H1 (cell line): Measurements from ENCODE around the gene CPLX1. TPM values are rescaled to one million over a fixed set of nuclear protein-coding genes. Genes with fewer than 3 reads are reported as not detected.

Source experiments
- YY1 ChIP-seq: IDR thresholded peaks from 2 replicates; pipeline ENCODE4 v1.6.1; 2011; ENCODE audit warnings: low read depth, mild to moderate bottlenecking, low read length
- polyA plus RNA-seq, 7 experiments: library from polyadenylated mRNA; depleted of rRNA in 3 of 7; stranded (reverse) in 5 of 7; unstranded in 2 of 7; fragments of >200 nt in 5 of 7; fragments of 200-250 nt in 2 of 7; gene quantifications; 1 replicate in 5 of 7; 2 replicates in 1 of 7; 4 replicates in 1 of 7; pipeline versions ENCODE4 v1.2.1 to v1.2.3, GENCODE V29; 2011 to 2013; ENCODE audit warnings: missing spikeins in 2 of 7, mixed read lengths in 2 of 7
- total RNA-seq: library from RNA; stranded (reverse); fragmentation: NEBNext Ultra II Directional; extraction: Animal tissue kit (Norgen Biotek cat#: 25700); gene quantifications from 2 replicates; pipeline ENCODE4 v1.2.1, GENCODE V29; 2021

CPLX1 gene
- total and polyA plus RNA-seq, 2 of the 8 experiments (the other 6 are each of a cell fraction or from before 2014, with no cell fraction given): 0.32 to 0.56 TPM

DNA sequence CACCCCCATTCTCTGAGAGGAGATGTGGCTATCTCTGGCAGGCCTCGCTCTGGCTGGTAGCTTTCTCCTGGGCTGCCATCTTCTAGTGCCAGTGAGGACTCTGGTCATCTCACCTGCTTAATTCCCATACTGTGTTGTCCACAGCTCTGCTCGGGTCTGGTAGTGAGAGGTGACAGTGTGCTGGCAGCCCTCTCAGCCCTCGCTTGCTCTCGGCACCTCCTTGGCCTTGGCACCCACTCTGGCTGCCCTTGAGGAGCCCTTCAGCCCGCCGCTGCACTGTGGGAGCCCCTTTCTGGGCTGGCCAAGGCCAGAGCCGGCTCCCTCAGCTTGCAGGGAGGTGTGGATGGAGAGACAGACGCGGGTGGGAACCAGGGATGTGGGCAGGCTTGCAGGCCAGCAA lies 52.7 kb downstream of the CPLX1 start (continued):
- no peak for TF ChIP-seq YY1
